ENCODE measurements around the gene TRPM4. TPM values are rescaled to one million over a fixed set of nuclear protein-coding genes. Genes with fewer than 3 reads are reported as not detected.
A peak's percentile ranks its signal among the peaks of the same experiment; 100 is the strongest.

The TRPM4 gene
- total RNA-seq, 2 experiments from 2014 or later = 20.9 to 44.2 TPM

DNA sequence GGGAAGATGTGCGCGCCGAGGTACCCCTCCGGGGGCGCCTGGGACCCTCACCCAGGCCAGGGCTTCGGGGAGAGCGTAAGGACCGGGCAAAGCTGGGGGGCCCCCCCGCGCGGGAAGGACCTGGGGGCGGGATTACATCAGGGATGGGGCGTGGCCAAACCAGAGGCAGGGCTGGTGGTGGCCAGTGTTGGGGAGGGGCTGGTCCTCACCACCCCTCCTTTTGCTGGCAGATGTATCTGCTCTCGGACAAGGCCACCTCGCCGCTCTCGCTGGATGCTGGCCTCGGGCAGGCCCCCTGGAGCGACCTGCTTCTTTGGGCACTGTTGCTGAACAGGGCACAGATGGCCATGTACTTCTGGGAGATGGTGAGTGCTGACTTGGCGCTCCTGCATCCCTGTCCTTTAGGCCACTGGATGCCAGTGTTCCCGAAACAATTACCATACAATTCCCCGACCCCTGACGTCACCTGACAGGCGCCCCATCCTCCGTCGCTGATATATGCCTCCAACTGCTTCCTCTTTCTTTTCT is 25.3 kb downstream of the TRPM4 start:
- intact Hi-C loops (cut with micrococcal nuclease; ENCODE audit: unreplicated experiment) = no loop called here
- CTCF ChIA-PET (ENCODE audit: unreplicated experiment) = no interaction called here
- H3K4me3 ChIP-seq (ENCODE audit: low read depth, low read length, poor library complexity, severe bottlenecking) = no peak overlapping the region
- H3K9me2 ChIP-seq (ENCODE audit: insufficient read depth, low read length) = no peaks in the 10 kb centered on the region
- no peaks in the 10 kb centered on the region for H3K79me2 ChIP-seq (ENCODE audit: insufficient read depth, low read depth, low read length)
- peaks cover 5% of the 10 kb centered on the region; the same call in 1 of the 2 replicates for H3K9me3 ChIP-seq (ENCODE audit: low read length)
- POLR2A ChIA-PET = no interaction called here
- H3K4me2 ChIP-seq (ENCODE audit: low read length) = no peak overlapping the region
- no TSS peak for BruUV-seq (replicated peaks)
- H3K4me1 ChIP-seq (ENCODE audit: insufficient read depth, low read length, poor library complexity, severe bottlenecking) = peaks cover 6% of the 10 kb centered on the region
- no peaks in the 10 kb centered on the region for H4K20me1 ChIP-seq (ENCODE audit: insufficient read depth, low read length)
- H3K36me3 ChIP-seq (ENCODE audit: insufficient read depth, low read length) = no peaks in the 10 kb centered on the region
- H2AFZ ChIP-seq (ENCODE audit: low read length) = no peak overlapping the region
- no peak overlapping the region for H3K27ac ChIP-seq (ENCODE audit: low read depth, low read length, poor library complexity, severe bottlenecking)
- DNase-seq (ENCODE audit: low spot score) = no peak
- TF ChIP-seq, protein P1, sequence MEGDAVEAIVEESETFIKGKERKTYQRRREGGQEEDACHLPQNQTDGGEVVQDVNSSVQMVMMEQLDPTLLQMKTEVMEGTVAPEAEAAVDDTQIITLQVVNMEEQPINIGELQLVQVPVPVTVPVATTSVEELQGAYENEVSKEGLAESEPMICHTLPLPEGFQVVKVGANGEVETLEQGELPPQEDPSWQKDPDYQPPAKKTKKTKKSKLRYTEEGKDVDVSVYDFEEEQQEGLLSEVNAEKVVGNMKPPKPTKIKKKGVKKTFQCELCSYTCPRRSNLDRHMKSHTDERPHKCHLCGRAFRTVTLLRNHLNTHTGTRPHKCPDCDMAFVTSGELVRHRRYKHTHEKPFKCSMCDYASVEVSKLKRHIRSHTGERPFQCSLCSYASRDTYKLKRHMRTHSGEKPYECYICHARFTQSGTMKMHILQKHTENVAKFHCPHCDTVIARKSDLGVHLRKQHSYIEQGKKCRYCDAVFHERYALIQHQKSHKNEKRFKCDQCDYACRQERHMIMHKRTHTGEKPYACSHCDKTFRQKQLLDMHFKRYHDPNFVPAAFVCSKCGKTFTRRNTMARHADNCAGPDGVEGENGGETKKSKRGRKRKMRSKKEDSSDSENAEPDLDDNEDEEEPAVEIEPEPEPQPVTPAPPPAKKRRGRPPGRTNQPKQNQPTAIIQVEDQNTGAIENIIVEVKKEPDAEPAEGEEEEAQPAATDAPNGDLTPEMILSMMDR (conservative IDR thresholded peaks at IDR 0.05; ENCODE audit: low read length) = no peak
- TF ChIP-seq EZH2phosphoT487 (IDR thresholded peaks at IDR 0.05; ENCODE audit: borderline replicate concordance, low read depth, low read length) = no peak

DNA sequence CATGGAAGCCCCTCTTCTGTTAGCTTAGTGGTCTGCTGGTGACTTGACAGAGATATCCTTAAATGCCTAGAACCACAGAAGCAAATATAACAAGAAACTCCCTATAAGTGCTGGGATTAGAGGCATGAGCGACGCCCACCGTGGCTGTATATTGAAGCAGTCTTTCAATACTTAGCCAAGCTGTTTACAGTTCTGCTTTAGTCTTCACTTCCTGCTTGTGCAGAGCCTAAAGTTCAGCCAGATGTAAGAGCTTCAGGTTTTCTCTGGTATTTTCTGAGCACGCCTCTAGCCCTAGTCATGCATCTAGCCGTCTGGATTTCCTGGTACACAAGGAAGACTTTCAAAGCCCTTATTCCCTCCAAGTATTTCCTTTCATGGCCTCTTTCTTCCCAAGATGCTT is 28.5 kb downstream of the TRPM4 start:
- Histone ChIP-seq H3K36me3 (ENCODE audit: insufficient read depth, low read length) (no peaks in the 10 kb centered on the region), H2AFZ (ENCODE audit: low read length) (peak overlapping the region; percentile 91), H3K4me3 (ENCODE audit: low read depth, low read length, poor library complexity, severe bottlenecking) (no peak overlapping the region), H3K4me1 (ENCODE audit: insufficient read depth, low read length, poor library complexity, severe bottlenecking) (peaks cover 12% of the 10 kb centered on the region), H3K9me3 (ENCODE audit: low read length) (peaks cover 5% of the 10 kb centered on the region; the same call in 1 of the 2 replicates), H4K20me1 (ENCODE audit: insufficient read depth, low read length) (no peaks in the 10 kb centered on the region), H3K79me2 (ENCODE audit: insufficient read depth, low read depth, low read length) (no peaks in the 10 kb centered on the region), H3K4me2 (ENCODE audit: low read length) (no peak overlapping the region), H3K9me2 (ENCODE audit: insufficient read depth, low read length) (no peaks in the 10 kb centered on the region), H3K27ac (ENCODE audit: low read depth, low read length, poor library complexity, severe bottlenecking) (peak overlapping the region; percentile 8)
- intact Hi-C loops (cut with micrococcal nuclease; ENCODE audit: unreplicated experiment) = no loop called here
- no TSS peak for BruUV-seq (replicated peaks)
- TF ChIP-seq EZH2phosphoT487 (IDR thresholded peaks at IDR 0.05; ENCODE audit: borderline replicate concordance, low read depth, low read length) = no peak
- TF ChIP-seq, protein P1 (conservative IDR thresholded peaks at IDR 0.05; ENCODE audit: low read length) = no peak
- ChIA-PET POLR2A (no interaction called here), CTCF (ENCODE audit: unreplicated experiment) (no interaction called here)
- DNase-seq (ENCODE audit: low spot score) = peak; percentile 49

DNA sequence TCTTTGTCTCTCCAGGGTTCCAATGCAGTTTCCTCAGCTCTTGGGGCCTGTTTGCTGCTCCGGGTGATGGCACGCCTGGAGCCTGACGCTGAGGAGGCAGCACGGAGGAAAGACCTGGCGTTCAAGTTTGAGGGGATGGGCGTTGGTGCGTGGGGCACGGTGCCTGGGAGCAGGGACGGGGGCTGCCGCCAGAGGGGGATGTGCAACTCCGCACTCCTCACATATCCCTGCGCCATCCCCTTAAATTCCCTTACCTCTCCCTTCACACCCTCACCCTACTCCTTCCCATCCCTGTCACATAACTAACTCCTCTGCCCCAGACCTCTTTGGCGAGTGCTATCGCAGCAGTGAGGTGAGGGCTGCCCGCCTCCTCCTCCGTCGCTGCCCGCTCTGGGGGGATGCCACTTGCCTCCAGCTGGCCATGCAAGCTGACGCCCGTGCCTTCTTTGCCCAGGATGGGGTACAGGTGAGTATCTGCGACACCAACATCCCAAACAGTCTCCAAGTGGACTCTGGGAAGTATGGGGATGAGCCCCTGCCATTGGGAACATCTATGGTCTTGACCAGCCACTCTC is 31.1 kb downstream of the TRPM4 start:
- Histone ChIP-seq H3K79me2 (ENCODE audit: insufficient read depth, low read depth, low read length) (no peaks in the 10 kb centered on the region), H4K20me1 (ENCODE audit: insufficient read depth, low read length) (no peaks in the 10 kb centered on the region), H2AFZ (ENCODE audit: low read length) (no peak overlapping the region), H3K27ac (ENCODE audit: low read depth, low read length, poor library complexity, severe bottlenecking) (no peak overlapping the region), H3K4me2 (ENCODE audit: low read length) (no peak overlapping the region), H3K4me1 (ENCODE audit: insufficient read depth, low read length, poor library complexity, severe bottlenecking) (peaks cover 12% of the 10 kb centered on the region), H3K9me3 (ENCODE audit: low read length) (peaks cover 5% of the 10 kb centered on the region; the same call in 1 of the 2 replicates), H3K36me3 (ENCODE audit: insufficient read depth, low read length) (no peaks in the 10 kb centered on the region), H3K9me2 (ENCODE audit: insufficient read depth, low read length) (no peaks in the 10 kb centered on the region), H3K4me3 (ENCODE audit: low read depth, low read length, poor library complexity, severe bottlenecking) (no peak overlapping the region)
- intact Hi-C loops (cut with micrococcal nuclease; ENCODE audit: unreplicated experiment) = no loop called here
- TF ChIP-seq, protein P1 (conservative IDR thresholded peaks at IDR 0.05; ENCODE audit: low read length) = no peak
- TF ChIP-seq EZH2phosphoT487 (IDR thresholded peaks at IDR 0.05; ENCODE audit: borderline replicate concordance, low read depth, low read length) = no peak
- no peak for DNase-seq (ENCODE audit: low spot score)
- POLR2A ChIA-PET = no interaction called here
- BruUV-seq (replicated peaks) = no TSS peak
- CTCF ChIA-PET (ENCODE audit: unreplicated experiment) = no interaction called here

All from OCI-LY7 (cell line).